ENCODE measurements around the gene FBLN2.

FBLN2 gene

GRCh38 chr3:13648060-13649001 is 99.4 kb downstream of the FBLN2 start:
- peak; percentile 100 for DNase-seq (ENCODE audit: low spot score)

GRCh38 chr3:13650210-13651056 is 101.5 kb downstream of the FBLN2 start:
- peak; percentile 99 for DNase-seq (ENCODE audit: low spot score)

- DNase-seq (ENCODE audit: low spot score): no peak
Measured at GRCh38 chr3:13651057-13651400, 102.1 kb downstream of the FBLN2 start.

- DNase-seq (ENCODE audit: low spot score): no peak
Measured at GRCh38 chr3:13651775-13652428, 103.0 kb downstream of the FBLN2 start.

GRCh38 chr3:13652728-13653127 is 103.8 kb downstream of the FBLN2 start:
- DNase-seq (ENCODE audit: low spot score): peak; percentile 74

GRCh38 chr3:13653631-13654279 is 104.8 kb downstream of the FBLN2 start:
- DNase-seq (ENCODE audit: low spot score): no peak

- DNase-seq (ENCODE audit: low spot score): no peak
Measured at GRCh38 chr3:13654330-13655060, 105.6 kb downstream of the FBLN2 start.

- DNase-seq (ENCODE audit: low spot score): peak; percentile 95
Measured at GRCh38 chr3:13655061-13655913, 106.4 kb downstream of the FBLN2 start.

GRCh38 chr3:13656584-13657301 is 107.8 kb downstream of the FBLN2 start:
- no peak for DNase-seq (ENCODE audit: low spot score)

- DNase-seq (ENCODE audit: low spot score): peak; percentile 100
Measured at GRCh38 chr3:13657660-13658435, 108.9 kb downstream of the FBLN2 start.

- DNase-seq (ENCODE audit: low spot score): no peak
Measured at GRCh38 chr3:13658681-13659080, 109.8 kb downstream of the FBLN2 start.

GRCh38 chr3:13659221-13659969 is 110.5 kb downstream of the FBLN2 start:
- DNase-seq (ENCODE audit: low spot score): no peak

- DNase-seq (ENCODE audit: low spot score): no peak
Measured at GRCh38 chr3:13660042-13660874, 111.3 kb downstream of the FBLN2 start.

- DNase-seq (ENCODE audit: low spot score): no peak
Measured at GRCh38 chr3:13661121-13661520, 112.2 kb downstream of the FBLN2 start.

GRCh38 chr3:13662238-13662847 is 113.4 kb downstream of the FBLN2 start:
- no peak for DNase-seq (ENCODE audit: low spot score)

GRCh38 chr3:13663781-13664535 is 115.0 kb downstream of the FBLN2 start:
- DNase-seq (ENCODE audit: low spot score): no peak
